GM12865 (cell line): ENCODE measurements around the gene STK17A.
A peak's percentile ranks its signal among the peaks of the same experiment; 100 is the strongest.

ENCODE experiments used
- DNase-seq: peaks from one replicate; pipeline ENCODE4 v3.0.0; 2010; ENCODE audit warnings: low read depth
- H3K4me3 ChIP-seq: 2 replicates; pipeline ENCODE4 v1.5.1; 2011; ENCODE audit warnings: mild to moderate bottlenecking, low read depth, low read length, control low read depth
- TF ChIP-seq, protein P1 (sequence below): IDR thresholded peaks from 2 replicates; pipeline ENCODE4 v1.5.1; 2011; ENCODE audit warnings: low read length, control low read depth, low read depth, inconsistent platforms; ENCODE audit not compliant: insufficient read depth; ENCODE audit errors: missing control alignments

STK17A gene

DNA sequence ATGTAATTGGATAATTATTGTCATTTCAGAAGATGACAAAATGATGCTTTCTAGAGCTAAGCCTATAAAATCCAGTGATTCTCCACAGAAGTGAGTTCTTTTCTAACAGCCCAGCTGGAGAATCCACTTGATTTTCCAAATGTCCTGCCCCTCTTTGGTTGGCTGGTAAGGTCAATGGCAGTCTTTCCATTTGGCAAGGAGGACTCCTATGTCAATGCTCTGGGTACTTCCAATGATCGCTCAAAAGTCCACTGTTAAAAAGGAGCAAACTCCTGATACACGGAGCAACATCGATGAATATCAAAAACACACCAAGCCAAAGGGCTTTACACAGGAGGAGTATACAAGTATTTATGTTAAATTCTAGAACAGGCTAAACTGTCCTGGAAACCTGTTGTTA, 57.8 kb downstream of the STK17A start:
- TF ChIP-seq, protein P1, sequence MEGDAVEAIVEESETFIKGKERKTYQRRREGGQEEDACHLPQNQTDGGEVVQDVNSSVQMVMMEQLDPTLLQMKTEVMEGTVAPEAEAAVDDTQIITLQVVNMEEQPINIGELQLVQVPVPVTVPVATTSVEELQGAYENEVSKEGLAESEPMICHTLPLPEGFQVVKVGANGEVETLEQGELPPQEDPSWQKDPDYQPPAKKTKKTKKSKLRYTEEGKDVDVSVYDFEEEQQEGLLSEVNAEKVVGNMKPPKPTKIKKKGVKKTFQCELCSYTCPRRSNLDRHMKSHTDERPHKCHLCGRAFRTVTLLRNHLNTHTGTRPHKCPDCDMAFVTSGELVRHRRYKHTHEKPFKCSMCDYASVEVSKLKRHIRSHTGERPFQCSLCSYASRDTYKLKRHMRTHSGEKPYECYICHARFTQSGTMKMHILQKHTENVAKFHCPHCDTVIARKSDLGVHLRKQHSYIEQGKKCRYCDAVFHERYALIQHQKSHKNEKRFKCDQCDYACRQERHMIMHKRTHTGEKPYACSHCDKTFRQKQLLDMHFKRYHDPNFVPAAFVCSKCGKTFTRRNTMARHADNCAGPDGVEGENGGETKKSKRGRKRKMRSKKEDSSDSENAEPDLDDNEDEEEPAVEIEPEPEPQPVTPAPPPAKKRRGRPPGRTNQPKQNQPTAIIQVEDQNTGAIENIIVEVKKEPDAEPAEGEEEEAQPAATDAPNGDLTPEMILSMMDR, result no peak
- no peak overlapping the region for H3K4me3 ChIP-seq
- DNase-seq, result no peak

DNA sequence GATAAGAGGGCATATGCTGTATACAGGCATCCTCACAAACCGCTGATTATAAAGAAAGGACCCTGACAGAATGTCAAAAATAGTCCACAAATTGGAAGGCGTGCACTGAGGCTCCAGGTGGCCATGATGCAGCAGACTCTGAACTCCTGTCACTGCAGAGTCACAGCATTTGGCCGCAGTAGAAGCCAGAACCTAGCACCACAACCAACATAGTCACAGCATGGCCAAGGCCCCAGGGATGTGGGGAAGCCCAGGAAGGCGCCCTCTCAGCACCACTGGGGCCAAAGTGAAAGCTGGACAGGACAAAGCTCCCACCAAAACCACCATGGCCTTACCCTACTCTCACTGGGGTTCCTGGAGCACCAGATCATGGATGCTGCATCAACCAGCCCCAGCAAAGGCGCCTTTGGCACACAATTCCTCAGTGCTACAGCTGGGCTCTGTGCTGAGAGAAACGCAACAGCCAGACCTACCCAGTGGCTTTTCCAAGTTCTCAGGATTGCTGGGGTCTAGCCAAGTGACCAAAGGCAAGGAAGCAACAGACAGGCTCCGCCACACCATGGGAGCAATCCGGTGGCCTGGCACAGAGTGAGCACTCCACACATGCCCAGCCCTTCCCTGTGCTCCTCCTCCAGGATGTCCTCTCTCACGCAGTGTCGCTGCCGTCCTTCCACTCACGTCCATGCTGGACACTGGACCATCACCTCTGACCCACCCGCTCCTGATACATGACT, 60.2 kb downstream of the STK17A start:
- H3K4me3 ChIP-seq, result no peak overlapping the region
- TF ChIP-seq, protein P1, result no peak
- no peak for DNase-seq

DNA sequence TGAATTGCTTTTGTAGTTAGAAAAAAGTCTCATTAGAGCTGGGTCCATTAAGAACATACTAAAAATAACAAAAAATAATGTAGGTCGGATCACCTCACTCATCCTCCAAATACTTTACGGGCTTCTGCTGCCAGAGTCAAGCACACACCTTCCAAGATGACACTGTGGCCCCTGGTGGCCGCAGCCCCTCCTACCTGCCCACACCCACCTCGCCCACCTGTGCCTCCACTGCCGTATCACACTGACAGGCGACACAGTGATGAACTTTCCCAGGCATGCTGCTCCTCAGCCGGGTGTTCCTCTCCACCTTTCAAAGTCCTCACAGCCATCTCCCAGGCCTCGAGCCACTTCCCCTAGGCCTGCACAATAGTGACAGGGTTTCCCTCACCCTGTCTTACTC, 60.9 kb downstream of the STK17A start:
- TF ChIP-seq, protein P1, result no peak
- DNase-seq, result no peak
- no peak overlapping the region for H3K4me3 ChIP-seq

DNA sequence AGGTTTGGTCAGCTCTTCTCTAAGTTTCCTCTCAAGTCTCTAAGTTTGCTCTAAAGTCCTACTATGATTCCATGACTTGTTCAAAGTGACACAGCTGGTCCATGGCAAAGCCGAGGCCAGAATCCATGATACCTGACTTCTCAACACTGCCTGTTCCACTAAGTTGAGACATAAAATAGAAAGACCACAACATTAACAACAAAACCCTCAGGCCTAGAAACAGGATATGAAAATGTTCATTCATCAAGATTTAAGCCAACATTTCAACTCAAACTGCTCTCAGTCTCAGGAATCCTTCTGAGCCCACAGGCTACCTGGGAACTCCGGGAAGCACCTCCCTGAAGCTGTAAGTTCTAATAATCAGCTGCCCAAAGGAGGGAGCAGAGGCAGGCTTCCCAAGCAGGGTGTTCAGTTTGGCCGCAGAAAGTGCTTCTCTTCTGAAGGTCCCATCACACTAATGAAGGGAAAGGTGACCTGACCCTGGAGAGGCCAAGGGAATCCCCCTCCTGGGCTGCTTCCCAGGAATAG, 62.9 kb downstream of the STK17A start:
- TF ChIP-seq, protein P1, result no peak
- DNase-seq, result no peak
- H3K4me3 ChIP-seq, result peak overlapping the region; percentile 38

DNA sequence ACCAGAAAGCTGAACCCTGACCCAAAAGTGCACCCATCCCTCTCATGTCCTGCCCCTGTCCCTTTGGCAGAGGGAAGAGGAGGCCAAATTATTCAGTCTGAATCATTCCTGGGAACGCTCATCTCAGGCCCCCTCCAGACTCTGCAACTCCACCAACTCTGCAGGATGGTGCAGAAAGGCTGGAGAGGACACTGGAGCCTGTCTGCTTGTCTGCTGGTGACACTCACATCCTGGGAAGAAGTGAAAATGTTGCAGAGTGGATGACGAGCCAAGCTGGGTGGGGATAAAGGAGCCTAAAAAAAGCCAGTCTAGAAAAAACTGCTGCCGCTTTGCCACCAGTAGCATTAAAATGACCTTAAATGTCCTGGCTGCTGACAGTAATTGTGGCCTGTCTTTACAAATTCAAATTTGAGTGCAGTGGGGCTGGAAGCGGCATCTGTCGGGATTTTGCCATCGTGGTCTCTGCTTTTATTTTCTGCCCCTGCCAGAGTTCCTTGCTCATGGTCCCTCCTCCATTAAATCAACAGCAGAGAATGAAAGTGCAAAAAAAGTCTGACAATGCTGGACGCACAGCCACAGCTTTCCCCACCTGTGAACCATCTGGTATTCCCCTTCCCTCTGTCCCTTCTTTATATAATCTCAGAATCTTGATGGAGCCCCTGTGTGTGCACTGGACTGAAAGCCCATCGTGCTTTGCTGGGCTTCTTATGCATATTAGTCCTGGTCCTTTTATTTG, 63.9 kb downstream of the STK17A start:
- peak; percentile 52 for DNase-seq
- TF ChIP-seq, protein P1, result no peak
- peak overlapping the region; percentile 38 for H3K4me3 ChIP-seq

DNA sequence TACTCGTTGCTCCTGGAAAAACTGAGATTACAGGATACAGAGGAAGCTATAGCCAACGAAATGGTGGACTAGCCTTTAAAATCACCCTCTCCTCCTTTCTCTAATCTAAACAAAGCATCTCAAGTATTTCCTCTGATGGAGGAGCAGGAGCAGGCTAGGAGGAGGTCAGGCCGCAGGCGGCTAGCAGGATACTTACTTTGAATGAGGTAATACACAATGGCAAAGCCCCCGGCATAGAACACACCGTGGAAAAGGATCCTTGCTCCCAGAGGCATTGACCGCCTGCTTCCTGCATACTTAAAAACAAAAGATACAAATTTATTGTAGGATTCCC, 64.4 kb downstream of the STK17A start:
- TF ChIP-seq, protein P1, result no peak
- peak overlapping the region; percentile 38 for H3K4me3 ChIP-seq
- DNase-seq, result no peak
